ENCODE measurements around the gene SPRYD3. TPM values are rescaled to one million over a fixed set of nuclear protein-coding genes. Genes with fewer than 3 reads are reported as not detected.
"Not testable (repeated sequence)": the region's sequence is repeated elsewhere in the genome, so short reads cannot be mapped to it uniquely, and the experiment has no call there.

The SPRYD3 gene
- total and polyA plus RNA-seq, 5 donors = 29.4 to 59.6 (median 43.2) TPM

GRCh38 chr12:53031616-53032015 lies 47.6 kb downstream of the SPRYD3 start:
- no peaks in the 10 kb centered on the region for H3K27me3 ChIP-seq (ENCODE audit: control insufficient read depth, insufficient read depth)
- H3K9me3 ChIP-seq (ENCODE audit: control insufficient read depth, low read length) = no peaks in the 10 kb centered on the region
- H3K4me3 ChIP-seq (ENCODE audit: low read length) = no peak overlapping the region
- no peak for DNase-seq
- H3K4me1 ChIP-seq (ENCODE audit: control insufficient read depth, insufficient read depth, low read length) = no peaks in the 10 kb centered on the region
- intact Hi-C loops (cut with DNase I) = no loop called here
- no peak for ATAC-seq
- no peak overlapping the region for H3K27ac ChIP-seq (ENCODE audit: low read length)
- WGBS = 90% methylated on average over 3 of the region's 3 CpGs

GRCh38 chr12:53027014-53027413 lies 52.2 kb downstream of the SPRYD3 start:
- H3K4me3 ChIP-seq (ENCODE audit: low read length); H3K4me1 ChIP-seq (ENCODE audit: control insufficient read depth, insufficient read depth, low read length); H3K9me3 ChIP-seq (ENCODE audit: control insufficient read depth, low read length); DNase-seq; H3K27ac ChIP-seq (ENCODE audit: low read length); ATAC-seq; H3K27me3 ChIP-seq (ENCODE audit: control insufficient read depth, insufficient read depth); intact Hi-C loops (cut with DNase I): not testable (repeated sequence)
- 89% methylated on average over 13 of the region's 13 CpGs for WGBS

GRCh38 chr12:53025250-53025649 lies 53.9 kb downstream of the SPRYD3 start:
- Histone ChIP-seq H3K4me1 (ENCODE audit: control insufficient read depth, insufficient read depth, low read length) (no peaks in the 10 kb centered on the region), H3K27ac (ENCODE audit: low read length) (no peak overlapping the region), H3K4me3 (ENCODE audit: low read length) (no peak overlapping the region), H3K27me3 (ENCODE audit: control insufficient read depth, insufficient read depth) (no peaks in the 10 kb centered on the region), H3K9me3 (ENCODE audit: control insufficient read depth, low read length) (no peaks in the 10 kb centered on the region)
- no peak for ATAC-seq
- intact Hi-C loops (cut with DNase I) = no loop called here
- DNase-seq = no peak
- WGBS = 87% methylated on average over 3 of the region's 3 CpGs

GRCh38 chr12:53014709-53015108 lies 64.5 kb downstream of the SPRYD3 start:
- H3K27ac ChIP-seq (ENCODE audit: low read length) = no peak overlapping the region
- no peak for DNase-seq
- no peak overlapping the region for H3K4me3 ChIP-seq (ENCODE audit: low read length)
- no peak for ATAC-seq
- 80% methylated on average over 2 of the region's 2 CpGs for WGBS
- H3K27me3 ChIP-seq (ENCODE audit: control insufficient read depth, insufficient read depth) = no peaks in the 10 kb centered on the region
- H3K4me1 ChIP-seq (ENCODE audit: control insufficient read depth, insufficient read depth, low read length) = no peaks in the 10 kb centered on the region
- no peaks in the 10 kb centered on the region for H3K9me3 ChIP-seq (ENCODE audit: control insufficient read depth, low read length)
- intact Hi-C loops (cut with DNase I) = no loop called here

Small RNA genes within 50 kb of the gene (microRNA-seq; reads per million reads assigned to microRNA genes)
- 0.42 to 1.6 reads per million in 2 donors for gene MIR6757

Other genes with a start within 250 kb of the SPRYD3 start
- gene KRT79, start 245.1 kb downstream of the SPRYD3 start, total RNA-seq = not detected
- gene KRT79, start 245.1 kb downstream of the SPRYD3 start, polyA plus RNA-seq = 0.09 TPM
- not detected for gene KRT78, start 230.4 kb downstream of the SPRYD3 start, total RNA-seq
- 0.02 TPM for gene KRT78, start 230.4 kb downstream of the SPRYD3 start, polyA plus RNA-seq
- 100 to 1,000 TPM; 104 to 259 (median 212) TPM for gene KRT8, start 174.3 kb downstream of the SPRYD3 start, total RNA-seq
- 282 TPM for gene KRT8, start 174.3 kb downstream of the SPRYD3 start, polyA plus RNA-seq
- 10 to 100 TPM; 17.9 to 44.4 (median 31.7) TPM for gene KRT18, start 130.3 kb downstream of the SPRYD3 start, total RNA-seq
- gene KRT18, start 130.3 kb downstream of the SPRYD3 start, polyA plus RNA-seq = 46.7 TPM
- 100 to 1,000 TPM; 391 to 552 (median 433) TPM for gene EIF4B, start 72.9 kb downstream of the SPRYD3 start, total RNA-seq
- gene EIF4B, start 72.9 kb downstream of the SPRYD3 start, polyA plus RNA-seq = 65.5 TPM
- 100 to 1,000 TPM; 104 to 145 (median 116) TPM for gene TNS2, start 29.3 kb downstream of the SPRYD3 start, total RNA-seq
- gene TNS2, start 29.3 kb downstream of the SPRYD3 start, polyA plus RNA-seq = 155 TPM
- gene IGFBP6, start 18.3 kb upstream of the SPRYD3 start, total RNA-seq = 100 to 1,000 TPM in 3 of 4 donors, 10 to 100 TPM in 1; 49.7 to 178 (median 146) TPM
- 130 TPM for gene IGFBP6, start 18.3 kb upstream of the SPRYD3 start, polyA plus RNA-seq
- under 1 TPM in 2 of 4 donors, not detected in 2; 0.17 to 0.18 TPM for gene SOAT2, start 24.1 kb upstream of the SPRYD3 start, total RNA-seq
- gene SOAT2, start 24.1 kb upstream of the SPRYD3 start, polyA plus RNA-seq = 0.07 TPM
- 10 to 100 TPM; 13.8 to 29.9 (median 22.4) TPM for gene ZNF740, start 101.3 kb upstream of the SPRYD3 start, total RNA-seq
- 5.3 TPM for gene ZNF740, start 101.3 kb upstream of the SPRYD3 start, polyA plus RNA-seq
- 10 to 100 TPM; 10.3 to 13.0 (median 12.3) TPM for gene CSAD, start 101.5 kb upstream of the SPRYD3 start, total RNA-seq
- 16.2 TPM for gene CSAD, start 101.5 kb upstream of the SPRYD3 start, polyA plus RNA-seq
- 1 to 10 TPM in 2 of 4 donors, under 1 TPM in 2; 0.88 to 2.8 (median 1.3) TPM for gene ITGB7, start 127.9 kb upstream of the SPRYD3 start, total RNA-seq
- 0.45 TPM for gene ITGB7, start 127.9 kb upstream of the SPRYD3 start, polyA plus RNA-seq
- 10 to 100 TPM; 11.7 to 26.2 (median 23.4) TPM for gene RARG, start 152.8 kb upstream of the SPRYD3 start, total RNA-seq
- 10.5 TPM for gene RARG, start 152.8 kb upstream of the SPRYD3 start, polyA plus RNA-seq
- gene ESPL1, start 188.9 kb upstream of the SPRYD3 start, total RNA-seq = 1 to 10 TPM in 1 of 4 donors, under 1 TPM in 3; 0.23 to 1.2 (median 0.40) TPM
- 0.11 TPM for gene ESPL1, start 188.9 kb upstream of the SPRYD3 start, polyA plus RNA-seq
- 100 to 1,000 TPM; 355 to 443 (median 395) TPM for gene PFDN5, start 216.2 kb upstream of the SPRYD3 start, total RNA-seq
- gene PFDN5, start 216.2 kb upstream of the SPRYD3 start, polyA plus RNA-seq = 764 TPM
- 10 to 100 TPM; 28.9 to 44.3 (median 38.1) TPM for gene MYG1, start 220.3 kb upstream of the SPRYD3 start, total RNA-seq
- 37.3 TPM for gene MYG1, start 220.3 kb upstream of the SPRYD3 start, polyA plus RNA-seq
- gene AAAS, start 242.2 kb upstream of the SPRYD3 start, total RNA-seq = 10 to 100 TPM; 30.5 to 48.9 (median 40.0) TPM
- 31.3 TPM for gene AAAS, start 242.2 kb upstream of the SPRYD3 start, polyA plus RNA-seq